H1 (cell line): Measurements from ENCODE around the gene TMEM151B. TPM values are rescaled to one million over a fixed set of nuclear protein-coding genes. Genes with fewer than 3 reads are reported as not detected.

Experiments
- ATF2 ChIP-seq: IDR thresholded peaks from 2 replicates; pipeline ENCODE4 v1.6.1; 2012; ENCODE audit warnings: low read length, inconsistent platforms
- BACH1 ChIP-seq: IDR thresholded peaks from 2 replicates; pipeline ENCODE4 v1.6.1; 2012; ENCODE audit warnings: low read length, improper control_type of control experiment
- EP300 ChIP-seq, 2 experiments: IDR thresholded peaks; 1 replicate in 1 of 2; 2 replicates in 1 of 2; pipeline ENCODE4 v1.6.1; 2011 to 2012; ENCODE audit warnings: low read depth in 2 of 2, low read length in 2 of 2, mild to moderate bottlenecking in 2 of 2, borderline replicate concordance in 1 of 2, inconsistent platforms in 1 of 2, moderate library complexity in 1 of 2
- KDM5A ChIP-seq: fragments of 200-600 bp; IDR thresholded peaks from 2 replicates; pipeline ENCODE4 v1.7.1; 2012; ENCODE audit warnings: mild to moderate bottlenecking, low read length, inconsistent platforms, mixed read lengths
- RBBP5 ChIP-seq: IDR thresholded peaks from 2 replicates; pipeline ENCODE4 v1.7.1; 2012; ENCODE audit warnings: low read depth, mild to moderate bottlenecking, inconsistent platforms, low read length, moderate library complexity, borderline replicate concordance
- RNF2 ChIP-seq: fragments of 200-900, 300-1000 bp; sonication (generic); IDR thresholded peaks from 2 replicates; pipeline ENCODE4 v1.7.1; 2016; ENCODE audit warnings: borderline replicate concordance, low read depth, mild to moderate bottlenecking, antibody characterized with exemption, low read length; ENCODE audit not compliant: poor library complexity, severe bottlenecking; ENCODE audit errors: missing control alignments
- SIX5 ChIP-seq: IDR thresholded peaks from 2 replicates; pipeline ENCODE4 v1.6.1; 2011; ENCODE audit warnings: mild to moderate bottlenecking, low read depth, low read length
- TEAD4 ChIP-seq: IDR thresholded peaks from 2 replicates; pipeline ENCODE4 v1.6.1; 2012; ENCODE audit warnings: low read depth, low read length, inconsistent platforms, mixed read lengths
- YY1 ChIP-seq: IDR thresholded peaks from 2 replicates; pipeline ENCODE4 v1.6.1; 2011; ENCODE audit warnings: low read depth, mild to moderate bottlenecking, low read length
- polyA plus RNA-seq, 7 experiments: library from polyadenylated mRNA; depleted of rRNA in 3 of 7; stranded (reverse) in 5 of 7; unstranded in 2 of 7; fragments of >200 nt in 5 of 7; fragments of 200-250 nt in 2 of 7; gene quantifications; 1 replicate in 5 of 7; 2 replicates in 1 of 7; 4 replicates in 1 of 7; pipeline versions ENCODE4 v1.2.1 to v1.2.3, GENCODE V29; 2011 to 2013; ENCODE audit warnings: missing spikeins in 2 of 7, mixed read lengths in 2 of 7
- total RNA-seq: library from RNA; stranded (reverse); fragmentation: NEBNext Ultra II Directional; extraction: Animal tissue kit (Norgen Biotek cat#: 25700); gene quantifications from 2 replicates; pipeline ENCODE4 v1.2.1, GENCODE V29; 2021

The TMEM151B gene
- total and polyA plus RNA-seq, 2 of the 8 experiments (the other 6 are each of a cell fraction or from before 2014, with no cell fraction given): 8.0 to 15.5 TPM

DNA sequence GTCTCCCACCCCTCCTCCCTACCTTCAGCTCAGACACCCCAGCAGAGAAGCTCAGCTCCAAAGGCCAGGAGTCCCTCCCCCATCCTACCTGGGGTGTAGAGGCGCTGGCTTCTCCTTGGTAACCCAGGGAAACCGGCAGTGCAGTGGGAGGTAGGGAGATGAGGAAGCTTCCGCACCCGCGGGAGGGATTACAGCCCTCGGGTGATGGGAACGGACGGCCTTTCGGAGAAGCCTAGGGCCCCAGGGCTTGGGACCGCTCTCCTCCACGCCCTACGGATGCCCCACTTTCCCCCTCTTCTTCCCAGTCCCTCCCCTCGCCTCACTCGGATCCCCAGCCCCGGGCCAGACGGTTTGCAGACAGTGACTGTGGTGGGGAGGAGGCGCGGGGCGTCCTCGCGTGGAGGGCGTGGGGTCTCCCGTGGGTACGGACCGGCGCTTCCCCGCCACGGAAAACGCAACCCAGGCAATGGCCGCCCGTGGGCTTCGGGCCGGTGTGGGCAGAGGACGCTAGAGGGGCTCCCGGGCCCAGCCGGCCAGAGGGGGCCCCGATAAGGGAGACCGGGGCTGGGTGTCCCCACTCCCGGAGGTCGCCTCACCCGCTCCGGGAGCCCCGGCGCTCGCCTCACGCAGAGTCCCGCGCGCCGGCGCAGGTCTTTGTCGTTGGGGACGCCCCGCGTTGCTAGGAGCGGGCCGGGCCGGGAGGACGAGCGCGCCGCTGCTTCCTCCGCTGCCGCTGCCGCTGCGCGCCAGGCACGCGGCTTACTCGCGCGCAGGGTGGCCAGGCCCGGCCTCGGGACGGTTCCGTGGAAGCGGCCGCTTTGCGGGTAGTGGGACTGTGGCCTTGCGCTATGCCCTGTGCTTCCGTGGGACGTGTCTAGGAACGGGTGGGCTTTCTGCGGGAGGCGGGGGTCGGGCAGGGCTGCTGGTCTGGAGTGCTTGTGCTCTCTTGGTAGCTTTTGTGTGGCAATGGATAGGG is 27.1 kb downstream of the TMEM151B start (continued):
- no peak for TF ChIP-seq EP300 (IDR thresholded peaks at IDR 0.05; ENCODE audit: borderline replicate concordance in 1 of 2, low read depth in 2 of 2, low read length in 2 of 2)
- 0 out of 2 replicates have a peak, but pooled peaks have one; percentile 15 for TF ChIP-seq YY1
- TF ChIP-seq RNF2: no peak
- TF ChIP-seq TEAD4: 0 out of 2 replicates have a peak, but pooled peaks have one; percentile 21
- peak; percentile 62; the same call in 1 of the 2 replicates for TF ChIP-seq RBBP5
- 0 out of 2 replicates have a peak, but pooled peaks have one; percentile 16 for TF ChIP-seq BACH1
- no peak for TF ChIP-seq KDM5A
- TF ChIP-seq SIX5: no peak
- no peak for TF ChIP-seq ATF2
- TF ChIP-seq, all 59 proteins: peak for 16
